ENCODE measurements around the gene FN1. TPM values are rescaled to one million over a fixed set of nuclear protein-coding genes. Genes with fewer than 3 reads are reported as not detected.

FN1 gene
- total RNA-seq, 2 donors from 2014 or later: 0.60 to 1.2 TPM

GRCh38 chr2:215435280-215435869 lies 493 bp downstream of the FN1 start:
- DNase-seq (peak; percentile 10 to 14), ATAC-seq (replicated peaks in 1 of 2) (peak; percentile 44 to 54)
- Mint-ChIP-seq H3K4me1 (ENCODE audit: low read depth) (peaks cover 16% of the 10 kb centered on the region), H3K27me3 (ENCODE audit: low read depth) (peaks cover 88% of the 10 kb centered on the region), H3K9me3 (no peaks in the 10 kb centered on the region), H3K36me3 (ENCODE audit: insufficient read depth in 2 of 2) (no peaks in the 10 kb centered on the region), H3K27ac (no peak overlapping the region), H3K4me3 (peak overlapping the region; percentile 70 to 78)

GRCh38 chr2:215434447-215435279 lies 1.2 kb downstream of the FN1 start:
- Mint-ChIP-seq H3K9me3 (no peaks in the 10 kb centered on the region), H3K4me3 (peak overlapping the region; percentile 70 to 78), H3K27me3 (ENCODE audit: low read depth) (peaks cover 88% of the 10 kb centered on the region), H3K4me1 (ENCODE audit: low read depth) (peaks cover 16% of the 10 kb centered on the region), H3K36me3 (ENCODE audit: insufficient read depth in 2 of 2) (no peaks in the 10 kb centered on the region), H3K27ac (no peak overlapping the region)
- ATAC-seq (replicated peaks in 1 of 2) (no peak), DNase-seq (no peak)

GRCh38 chr2:215432759-215433594 lies 2.9 kb downstream of the FN1 start:
- Mint-ChIP-seq H3K36me3 (ENCODE audit: insufficient read depth in 2 of 2) (no peaks in the 10 kb centered on the region), H3K4me1 (ENCODE audit: low read depth) (peaks cover 16% of the 10 kb centered on the region), H3K9me3 (no peaks in the 10 kb centered on the region), H3K27ac (no peak overlapping the region), H3K4me3 (no peak overlapping the region), H3K27me3 (ENCODE audit: low read depth) (peaks cover 80% of the 10 kb centered on the region)
- DNase-seq: no peak
- ATAC-seq (replicated peaks in 1 of 2): no peak

GRCh38 chr2:215431778-215432758 lies 3.8 kb downstream of the FN1 start:
- no peak overlapping the region for H3K27ac Mint-ChIP-seq
- peaks cover 14% of the 10 kb centered on the region for H3K4me1 Mint-ChIP-seq (ENCODE audit: low read depth)
- H3K36me3 Mint-ChIP-seq (ENCODE audit: insufficient read depth in 2 of 2): no peaks in the 10 kb centered on the region
- DNase-seq (no peak), ATAC-seq (replicated peaks in 1 of 2) (no peak)
- peaks cover 79% of the 10 kb centered on the region for H3K27me3 Mint-ChIP-seq (ENCODE audit: low read depth)
- no peaks in the 10 kb centered on the region for H3K9me3 Mint-ChIP-seq
- no peak overlapping the region for H3K4me3 Mint-ChIP-seq

GRCh38 chr2:215431290-215431689 lies 4.6 kb downstream of the FN1 start:
- Mint-ChIP-seq H3K27ac (no peak overlapping the region), H3K9me3 (no peaks in the 10 kb centered on the region), H3K27me3 (ENCODE audit: low read depth) (peaks cover 72% of the 10 kb centered on the region), H3K4me1 (ENCODE audit: low read depth) (peaks cover 7% of the 10 kb centered on the region), H3K36me3 (ENCODE audit: insufficient read depth in 2 of 2) (no peaks in the 10 kb centered on the region), H3K4me3 (no peak overlapping the region)
- ATAC-seq (replicated peaks in 1 of 2): no peak
- no peak for DNase-seq

GRCh38 chr2:215430528-215431187 lies 5.2 kb downstream of the FN1 start:
- Mint-ChIP-seq H3K27me3 (ENCODE audit: low read depth) (peaks cover 71% of the 10 kb centered on the region), H3K4me3 (no peak overlapping the region), H3K36me3 (ENCODE audit: insufficient read depth in 2 of 2) (no peaks in the 10 kb centered on the region), H3K27ac (no peak overlapping the region), H3K4me1 (ENCODE audit: low read depth) (peaks cover 6% of the 10 kb centered on the region), H3K9me3 (no peaks in the 10 kb centered on the region)
- ATAC-seq (replicated peaks in 1 of 2) (no peak), DNase-seq (no peak)

- peaks cover 61% of the 10 kb centered on the region for H3K27me3 Mint-ChIP-seq (ENCODE audit: low read depth)
- no peaks in the 10 kb centered on the region for H3K4me1 Mint-ChIP-seq (ENCODE audit: low read depth)
- no peak overlapping the region for H3K27ac Mint-ChIP-seq
- ATAC-seq (replicated peaks in 1 of 2) (no peak), DNase-seq (no peak)
- no peaks in the 10 kb centered on the region for H3K36me3 Mint-ChIP-seq (ENCODE audit: insufficient read depth in 2 of 2)
- no peak overlapping the region for H3K4me3 Mint-ChIP-seq
- no peaks in the 10 kb centered on the region for H3K9me3 Mint-ChIP-seq
Observed at GRCh38 chr2:215429424-215429823, 6.4 kb downstream of the FN1 start.

GRCh38 chr2:215428060-215428910 lies 7.6 kb downstream of the FN1 start:
- ATAC-seq (replicated peaks in 1 of 2): no peak
- Mint-ChIP-seq H3K27me3 (ENCODE audit: low read depth) (peaks cover 61% of the 10 kb centered on the region), H3K9me3 (no peaks in the 10 kb centered on the region), H3K27ac (no peak overlapping the region), H3K4me3 (no peak overlapping the region), H3K36me3 (ENCODE audit: insufficient read depth in 2 of 2) (no peaks in the 10 kb centered on the region), H3K4me1 (ENCODE audit: low read depth) (no peaks in the 10 kb centered on the region)
- no peak for DNase-seq

GRCh38 chr2:215427585-215427984 lies 8.3 kb downstream of the FN1 start:
- peaks cover 57% of the 10 kb centered on the region for H3K27me3 Mint-ChIP-seq (ENCODE audit: low read depth)

GRCh38 chr2:215425021-215425782 lies 10.7 kb downstream of the FN1 start:
- no peaks in the 10 kb centered on the region for H3K4me1 Mint-ChIP-seq (ENCODE audit: low read depth)
- H3K27me3 Mint-ChIP-seq (ENCODE audit: low read depth): peaks cover 58% of the 10 kb centered on the region
- H3K9me3 Mint-ChIP-seq: no peaks in the 10 kb centered on the region
- DNase-seq: no peak
- H3K36me3 Mint-ChIP-seq (ENCODE audit: insufficient read depth in 2 of 2): no peaks in the 10 kb centered on the region
- no peak overlapping the region for H3K27ac Mint-ChIP-seq
- ATAC-seq (replicated peaks in 1 of 2): no peak
- no peak overlapping the region for H3K4me3 Mint-ChIP-seq

More at GRCh38 chr2:215427585-215427984, 8.3 kb downstream of the FN1 start:
- Mint-ChIP-seq H3K36me3 (ENCODE audit: insufficient read depth in 2 of 2) (no peaks in the 10 kb centered on the region), H3K4me1 (ENCODE audit: low read depth) (no peaks in the 10 kb centered on the region), H3K27ac (no peak overlapping the region), H3K4me3 (no peak overlapping the region), H3K9me3 (no peaks in the 10 kb centered on the region)
- ATAC-seq (replicated peaks in 1 of 2) (no peak), DNase-seq (no peak)
